ENCODE results near the gene CFAP141. TPM values are rescaled to one million over a fixed set of nuclear protein-coding genes. Genes with fewer than 3 reads are reported as not detected.
A peak's percentile ranks its signal among the peaks of the same experiment; 100 is the strongest.

CFAP141 gene
- total RNA-seq, 2 donors from 2014 or later: not detected

- intact Hi-C loops (cut with DNase I): no loop called here
- H3K27me3 ChIP-seq: no peaks in the 10 kb centered on the region
- H3K4me1 ChIP-seq: peaks cover 41% of the 10 kb centered on the region
- H3K36me3 ChIP-seq (replicated peaks in 1 of 2; ENCODE audit: insufficient read depth in 1 of 2, low read depth in 2 of 2): peaks cover 0 to 3% of the 10 kb centered on the region in 2 donors
- ATAC-seq (no peak), DNase-seq (no peak)
- TF ChIP-seq POLR2A (IDR thresholded peaks at IDR 0.05): no peak
- H3K9me3 ChIP-seq: no peaks in the 10 kb centered on the region
- 31 to 41% methylated on average over 2 of the region's 2 CpGs for WGBS, 2 donors
- H3K27ac ChIP-seq: no peak overlapping the region
- no peak overlapping the region for H3K4me3 ChIP-seq
Observed at GRCh38 chr1:154223621-154224020, 17.5 kb upstream of the CFAP141 start.

- WGBS, 2 donors: 70 to 78% methylated on average over 1 of the region's 1 CpG
- Histone ChIP-seq H3K27me3 (no peaks in the 10 kb centered on the region), H3K36me3 (replicated peaks in 1 of 2; ENCODE audit: insufficient read depth in 1 of 2, low read depth in 2 of 2) (no peaks in the 10 kb centered on the region), H3K9me3 (no peaks in the 10 kb centered on the region), H3K4me3 (no peak overlapping the region), H3K4me1 (peaks cover 48% of the 10 kb centered on the region), H3K27ac (peak overlapping the region in 1 of 4 donors; percentile 41)
- ATAC-seq: no peak
- TF ChIP-seq POLR2A (IDR thresholded peaks at IDR 0.05) (no peak), CTCF (IDR thresholded peaks at IDR 0.05) (no peak)
- intact Hi-C loops (cut with DNase I): no loop called here
- DNase-seq: no peak
Observed at GRCh38 chr1:154222918-154223317, 16.8 kb upstream of the CFAP141 start.

GRCh38 chr1:154222518-154222917 lies 16.4 kb upstream of the CFAP141 start:
- ATAC-seq: no peak
- DNase-seq: no peak
- H3K4me1 ChIP-seq: peaks cover 52% of the 10 kb centered on the region
- no peaks in the 10 kb centered on the region for H3K27me3 ChIP-seq
- 38 to 52% methylated on average over 1 of the region's 1 CpG for WGBS, 2 donors
- H3K4me3 ChIP-seq: no peak overlapping the region
- intact Hi-C loops (cut with DNase I): no loop called here
- no peaks in the 10 kb centered on the region for H3K9me3 ChIP-seq
- H3K36me3 ChIP-seq (replicated peaks in 1 of 2; ENCODE audit: insufficient read depth in 1 of 2, low read depth in 2 of 2): peaks cover 0 to 1% of the 10 kb centered on the region in 2 donors
- H3K27ac ChIP-seq: peak overlapping the region in 1 of 4 donors; percentile 41
- no peak for TF ChIP-seq CTCF (IDR thresholded peaks at IDR 0.05)
- TF ChIP-seq POLR2A (IDR thresholded peaks at IDR 0.05): no peak

GRCh38 chr1:154221278-154222001 lies 15.3 kb upstream of the CFAP141 start:
- TF ChIP-seq CTCF (IDR thresholded peaks at IDR 0.05) (no peak), POLR2A (IDR thresholded peaks at IDR 0.05) (peak in 1 of 3 donors; percentile 8)
- Histone ChIP-seq H3K9me3 (no peaks in the 10 kb centered on the region), H3K36me3 (replicated peaks in 1 of 2; ENCODE audit: insufficient read depth in 1 of 2, low read depth in 2 of 2) (peaks cover 0 to 3% of the 10 kb centered on the region in 2 donors), H3K27ac (peak overlapping the region; percentile 97 to 100 (median 99)), H3K4me3 (peak overlapping the region; percentile 61 to 72), H3K27me3 (no peaks in the 10 kb centered on the region), H3K4me1 (peaks cover 55% of the 10 kb centered on the region)
- ATAC-seq: peak; percentile 19
- DNase-seq: peak; percentile 64 to 69 (median 66)
- 0% methylated on average over 8 to 27 of the region's 28 CpGs for whole genome bisulfite sequencing, 2 donors
- intact Hi-C loops (cut with DNase I): no loop called here

GRCh38 chr1:154220970-154221277 lies 14.8 kb upstream of the CFAP141 start:
- Histone ChIP-seq H3K9me3 (no peaks in the 10 kb centered on the region), H3K36me3 (replicated peaks in 1 of 2; ENCODE audit: insufficient read depth in 1 of 2, low read depth in 2 of 2) (peaks cover 0 to 3% of the 10 kb centered on the region in 2 donors), H3K4me1 (peaks cover 55% of the 10 kb centered on the region), H3K27me3 (no peaks in the 10 kb centered on the region), H3K4me3 (peak overlapping the region; percentile 61 to 72), H3K27ac (peak overlapping the region; percentile 97 to 100 (median 99))
- 0 to 1% methylated on average over 22 to 27 of the region's 33 CpGs for WGBS, 2 donors
- ATAC-seq (no peak), DNase-seq (no peak)
- intact Hi-C loops (cut with DNase I): no loop called here
- TF ChIP-seq CTCF (IDR thresholded peaks at IDR 0.05): no peak
- no peak for TF ChIP-seq POLR2A (IDR thresholded peaks at IDR 0.05)
